Activated naive CD8-positive, alpha-beta T cell (primary cell): ENCODE data around the gene ZNF165.
"Not testable (repeated sequence)": the region's sequence is repeated elsewhere in the genome, so short reads cannot be mapped to it uniquely, and the experiment has no call there.

ENCODE experiments used
- H3K27ac Mint-ChIP-seq: one replicate; pipeline ENCODE4 v1.8.0; 2021; ENCODE audit warnings: mixed read lengths
- H3K27me3 Mint-ChIP-seq: one replicate; pipeline ENCODE4 v1.8.0; 2021; ENCODE audit warnings: mixed read lengths
- H3K36me3 Mint-ChIP-seq: one replicate; pipeline ENCODE4 v1.8.0; 2021; ENCODE audit warnings: mixed read lengths
- H3K4me1 Mint-ChIP-seq: one replicate; pipeline ENCODE4 v1.8.0; 2021; ENCODE audit warnings: low read depth, mixed read lengths
- H3K4me3 Mint-ChIP-seq: one replicate; pipeline ENCODE4 v1.8.0; 2021; ENCODE audit warnings: mild to moderate bottlenecking, mixed read lengths
- H3K9me3 Mint-ChIP-seq: one replicate; pipeline ENCODE4 v1.8.0; 2021; ENCODE audit warnings: low read depth, mixed read lengths

ZNF165 gene

GRCh38 chr6:28080381-28080630, at the start of gene ZNF165:
ZNF165 (plus strand) TSS chr6:28080568; CDS start chr6:28085481, 4,913 bp downstream.
- Mint-ChIP-seq H3K4me1 (peaks cover 35% of the 10 kb centered on the region), H3K4me3 (peak within 1 kb of the TSS; percentile 99), H3K36me3 (peaks cover 16% of the 10 kb centered on the region), H3K27ac (peak within 1 kb of the TSS; percentile 97)
- H3K27me3 Mint-ChIP-seq, H3K9me3 Mint-ChIP-seq: not testable (repeated sequence)

DNA sequence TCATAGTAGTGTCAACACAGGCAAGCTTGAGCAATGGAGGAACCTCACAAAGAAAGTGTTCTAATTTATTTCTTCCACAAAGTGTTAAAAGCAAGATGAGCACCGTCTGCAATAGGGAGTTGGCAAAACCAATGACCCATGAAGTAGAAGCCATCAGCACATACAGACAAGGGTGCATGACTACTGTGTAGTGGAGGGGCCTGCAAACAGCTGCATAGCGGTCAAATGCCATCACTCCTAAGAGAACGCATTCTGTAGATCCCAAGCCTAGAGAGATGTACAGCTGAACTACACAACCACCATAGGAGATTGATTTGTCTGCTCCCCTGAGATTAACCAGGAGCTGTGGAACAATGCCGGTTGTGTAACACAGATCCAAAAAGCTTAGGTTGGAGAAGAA, 26.8 kb upstream of the ZNF165 start:
- no peak overlapping the region for H3K27ac Mint-ChIP-seq
- no peaks in the 10 kb centered on the region for H3K36me3 Mint-ChIP-seq
- peaks cover 21% of the 10 kb centered on the region for H3K27me3 Mint-ChIP-seq
- no peak overlapping the region for H3K4me3 Mint-ChIP-seq
- no peaks in the 10 kb centered on the region for H3K9me3 Mint-ChIP-seq
- H3K4me1 Mint-ChIP-seq: no peaks in the 10 kb centered on the region

DNA sequence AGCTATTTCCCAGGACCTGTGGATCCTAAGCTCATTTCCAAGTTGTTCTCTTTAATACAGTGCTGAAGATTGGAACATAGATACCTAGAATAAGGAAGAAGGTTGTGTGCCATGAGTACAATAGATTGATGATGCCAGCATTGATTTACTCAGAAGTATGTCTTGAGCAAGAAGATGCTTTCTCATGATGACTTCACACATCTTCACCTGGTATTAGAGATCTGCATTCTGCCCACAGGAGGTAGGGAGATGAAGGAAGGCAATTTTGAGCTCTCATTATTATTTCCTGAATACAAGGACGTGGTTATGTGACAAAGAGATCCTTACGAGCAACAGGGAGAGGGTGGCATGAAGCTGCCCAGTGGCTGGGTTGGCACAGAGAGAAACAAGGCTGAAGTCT, 20.0 kb upstream of the ZNF165 start:
- H3K9me3 Mint-ChIP-seq: no peaks in the 10 kb centered on the region
- no peaks in the 10 kb centered on the region for H3K4me1 Mint-ChIP-seq
- H3K36me3 Mint-ChIP-seq: no peaks in the 10 kb centered on the region
- H3K27me3 Mint-ChIP-seq: peaks cover 19% of the 10 kb centered on the region
- H3K27ac Mint-ChIP-seq: no peak overlapping the region
- H3K4me3 Mint-ChIP-seq: no peak overlapping the region

DNA sequence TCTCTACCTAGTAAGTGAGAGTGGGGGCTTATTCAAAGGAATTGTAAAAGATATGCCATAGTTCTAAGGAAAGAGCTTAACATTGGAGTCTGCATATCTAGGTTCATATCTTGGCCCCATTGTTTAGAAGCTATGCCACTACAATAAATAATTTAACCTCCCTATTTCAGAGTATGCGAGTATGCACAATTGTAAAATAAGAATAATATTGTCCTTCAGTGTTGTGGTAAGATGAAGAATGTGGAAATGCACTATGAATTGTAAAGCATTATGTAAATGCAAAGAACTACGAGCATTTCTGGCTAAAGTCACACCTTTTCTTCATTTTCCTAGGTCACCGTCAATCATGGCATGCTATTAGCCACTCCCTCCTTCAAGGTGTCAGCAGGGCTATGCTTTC, 16.1 kb upstream of the ZNF165 start:
- Mint-ChIP-seq H3K36me3 (no peaks in the 10 kb centered on the region), H3K4me3 (no peak overlapping the region), H3K27ac (no peak overlapping the region), H3K9me3 (no peaks in the 10 kb centered on the region), H3K27me3 (peaks cover 35% of the 10 kb centered on the region), H3K4me1 (no peaks in the 10 kb centered on the region)

- no peaks in the 10 kb centered on the region for H3K36me3 Mint-ChIP-seq
- H3K4me3 Mint-ChIP-seq: no peak overlapping the region
- H3K27me3 Mint-ChIP-seq: peaks cover 21% of the 10 kb centered on the region
- no peak overlapping the region for H3K27ac Mint-ChIP-seq
- no peaks in the 10 kb centered on the region for H3K9me3 Mint-ChIP-seq
- H3K4me1 Mint-ChIP-seq: no peaks in the 10 kb centered on the region
Measured at GRCh38 chr6:28068067-28068466, 12.3 kb upstream of the ZNF165 start.

GRCh38 chr6:28070968-28071367, 9.4 kb upstream of the ZNF165 start:
- H3K36me3 Mint-ChIP-seq, H3K27ac Mint-ChIP-seq, H3K4me1 Mint-ChIP-seq, H3K4me3 Mint-ChIP-seq, H3K9me3 Mint-ChIP-seq: not testable (repeated sequence)
- peaks cover 12% of the 10 kb centered on the region for H3K27me3 Mint-ChIP-seq

GRCh38 chr6:28078050-28078449, 2.3 kb upstream of the ZNF165 start:
- Mint-ChIP-seq H3K9me3 (peaks cover 4% of the 10 kb centered on the region), H3K4me1 (peaks cover 26% of the 10 kb centered on the region), H3K27me3 (no peaks in the 10 kb centered on the region), H3K27ac (no peak overlapping the region), H3K4me3 (no peak overlapping the region), H3K36me3 (peaks cover under 1% of the 10 kb centered on the region)

GRCh38 chr6:28078836-28079235, 1.5 kb upstream of the ZNF165 start:
- peaks cover 33% of the 10 kb centered on the region for H3K4me1 Mint-ChIP-seq
- H3K27ac Mint-ChIP-seq: peak overlapping the region; percentile 54
- peaks cover 4% of the 10 kb centered on the region for H3K9me3 Mint-ChIP-seq
- peak overlapping the region; percentile 99 for H3K4me3 Mint-ChIP-seq
- peaks cover 7% of the 10 kb centered on the region for H3K36me3 Mint-ChIP-seq
- H3K27me3 Mint-ChIP-seq: no peaks in the 10 kb centered on the region

- Mint-ChIP-seq H3K27ac (peak overlapping the region; percentile 97), H3K9me3 (peaks cover 4% of the 10 kb centered on the region), H3K36me3 (peaks cover 22% of the 10 kb centered on the region), H3K4me1 (peaks cover 35% of the 10 kb centered on the region), H3K4me3 (peak overlapping the region; percentile 99), H3K27me3 (no peaks in the 10 kb centered on the region)
Measured at GRCh38 chr6:28080631-28081485, 490 bp downstream of the ZNF165 start.

DNA sequence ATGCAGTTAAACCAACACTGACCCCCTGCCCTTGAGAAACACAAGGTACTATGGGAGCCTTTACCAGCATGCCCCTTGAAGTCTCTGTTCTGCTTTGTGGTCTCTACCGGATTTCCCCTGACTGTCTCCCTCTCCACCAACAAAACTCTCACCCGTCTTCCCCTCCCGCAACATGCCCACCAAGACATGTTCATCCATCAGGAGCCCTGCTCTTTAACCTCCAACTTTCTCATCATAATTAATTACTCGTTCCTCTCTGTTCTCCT, 1.1 kb downstream of the ZNF165 start:
- Mint-ChIP-seq H3K4me1 (peaks cover 35% of the 10 kb centered on the region), H3K9me3 (peaks cover 4% of the 10 kb centered on the region), H3K27ac (peak overlapping the region; percentile 97), H3K4me3 (peak overlapping the region; percentile 99), H3K36me3 (peaks cover 25% of the 10 kb centered on the region), H3K27me3 (no peaks in the 10 kb centered on the region)

DNA sequence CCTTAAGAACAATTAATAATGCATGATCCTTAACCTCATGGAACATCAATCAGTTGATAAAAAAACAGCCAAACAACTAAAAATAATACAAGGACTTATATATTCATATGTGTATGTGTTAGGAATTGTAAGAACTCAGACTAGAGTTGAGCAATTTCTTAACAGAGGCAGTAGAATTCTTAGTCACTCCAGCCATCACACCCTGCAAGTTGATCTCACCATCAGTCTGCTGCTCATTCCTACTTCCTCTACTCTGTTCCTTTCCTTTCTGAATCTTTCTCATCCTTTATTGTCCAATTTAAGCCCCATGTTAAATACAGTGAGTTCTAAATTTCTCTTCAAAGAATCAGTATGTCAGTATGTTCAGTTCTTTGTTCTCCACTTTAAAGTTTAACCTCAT, 2.6 kb downstream of the ZNF165 start:
- Mint-ChIP-seq H3K36me3 (peaks cover 34% of the 10 kb centered on the region), H3K4me1 (peaks cover 35% of the 10 kb centered on the region), H3K27me3 (no peaks in the 10 kb centered on the region), H3K4me3 (peak overlapping the region; percentile 43), H3K27ac (no peak overlapping the region), H3K9me3 (peaks cover 8% of the 10 kb centered on the region)

GRCh38 chr6:28089054-28089453, 8.7 kb downstream of the ZNF165 start:
- no peak overlapping the region for H3K27ac Mint-ChIP-seq
- H3K36me3 Mint-ChIP-seq: peaks cover 58% of the 10 kb centered on the region
- peaks cover 9% of the 10 kb centered on the region for H3K27me3 Mint-ChIP-seq
- peaks cover 4% of the 10 kb centered on the region for H3K4me1 Mint-ChIP-seq
- H3K4me3 Mint-ChIP-seq: no peak overlapping the region
- peaks cover 25% of the 10 kb centered on the region for H3K9me3 Mint-ChIP-seq

- H3K27ac Mint-ChIP-seq: no peak overlapping the region
- H3K4me1 Mint-ChIP-seq: peaks cover 4% of the 10 kb centered on the region
- H3K4me3 Mint-ChIP-seq: peak overlapping the region; percentile 40
Measured at GRCh38 chr6:28090917-28091586, 10.7 kb downstream of the ZNF165 start.

DNA sequence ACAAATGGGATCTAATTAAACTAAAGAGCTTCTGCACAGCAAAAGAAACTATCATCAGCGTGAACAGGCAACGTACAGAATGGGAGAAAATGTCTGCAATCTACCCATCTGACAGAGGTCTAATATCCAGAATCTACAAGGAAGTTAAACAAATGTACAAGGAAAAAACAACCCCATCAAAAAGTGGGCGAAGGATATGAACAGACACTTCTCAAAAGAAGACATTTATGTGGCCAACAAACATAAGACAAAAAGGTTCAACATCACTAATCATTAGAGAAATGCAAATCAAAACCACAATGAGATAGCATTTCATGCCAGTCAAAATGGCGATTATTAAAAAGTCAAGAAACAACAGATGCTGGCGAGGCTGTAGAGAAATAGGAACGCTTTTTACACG, 21.9 kb downstream of the ZNF165 start:
- not testable (repeated sequence) for H3K27ac Mint-ChIP-seq, H3K27me3 Mint-ChIP-seq, H3K4me1 Mint-ChIP-seq, H3K9me3 Mint-ChIP-seq, H3K36me3 Mint-ChIP-seq, H3K4me3 Mint-ChIP-seq

More at GRCh38 chr6:28090917-28091586, 10.7 kb downstream of the ZNF165 start:
- Mint-ChIP-seq H3K9me3 (peaks cover 25% of the 10 kb centered on the region), H3K36me3 (peaks cover 46% of the 10 kb centered on the region), H3K27me3 (peaks cover 9% of the 10 kb centered on the region)

DNA sequence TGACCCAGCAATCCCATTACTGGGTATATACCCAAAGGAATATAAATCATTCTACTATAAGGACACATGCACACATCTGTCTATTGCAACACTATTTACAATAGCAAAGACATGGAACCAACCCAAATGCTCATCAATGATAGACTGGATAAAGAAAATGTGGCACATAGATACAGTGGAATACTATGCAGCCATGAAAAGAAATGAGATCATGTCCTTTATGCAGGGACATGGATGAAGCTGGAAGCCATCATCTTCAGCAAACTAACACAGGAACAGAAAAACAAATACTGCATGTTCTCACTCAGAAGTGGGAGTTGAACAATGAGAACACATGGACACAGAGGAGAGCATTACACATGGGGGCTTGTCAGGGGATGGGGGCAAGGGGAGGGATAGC, 22.3 kb downstream of the ZNF165 start:
- H3K27me3 Mint-ChIP-seq, H3K36me3 Mint-ChIP-seq, H3K4me1 Mint-ChIP-seq, H3K9me3 Mint-ChIP-seq: not testable (repeated sequence)
- Mint-ChIP-seq H3K4me3 (peak overlapping the region; percentile 33), H3K27ac (peak overlapping the region; percentile 77)
